HG03103 (cell line): ENCODE results near the gene DENND4A.
"Not testable (repeated sequence)": the region's sequence is repeated elsewhere in the genome, so short reads cannot be mapped to it uniquely, and the experiment has no call there.

Experiments used
- ATAC-seq: cut with Tn5 transposase; IDR thresholded peaks from one replicate; pipeline ENCODE4 v1.9.1; 2021; ENCODE audit warnings: low read depth; ENCODE audit not compliant: unreplicated experiment

The DENND4A gene

GRCh38 chr15:65762399-65762798 lies 29.7 kb downstream of the DENND4A start:
- ATAC-seq = no peak

GRCh38 chr15:65761210-65761926 lies 30.7 kb downstream of the DENND4A start:
- ATAC-seq = no peak

- ATAC-seq = no peak
Measured at GRCh38 chr15:65759441-65759840, 32.7 kb downstream of the DENND4A start.

- no peak for ATAC-seq
Measured at GRCh38 chr15:65758242-65758641, 33.9 kb downstream of the DENND4A start.

- ATAC-seq = no peak
Measured at GRCh38 chr15:65757256-65757655, 34.8 kb downstream of the DENND4A start.

GRCh38 chr15:65752151-65752700 lies 39.9 kb downstream of the DENND4A start:
- no peak for ATAC-seq

- ATAC-seq = no peak
Measured at GRCh38 chr15:65751431-65751830, 40.7 kb downstream of the DENND4A start.

- ATAC-seq = no peak
Measured at GRCh38 chr15:65747265-65747664, 44.8 kb downstream of the DENND4A start.

GRCh38 chr15:65743637-65744252 lies 48.3 kb downstream of the DENND4A start:
- ATAC-seq = no peak

GRCh38 chr15:65740148-65740547 lies 51.9 kb downstream of the DENND4A start:
- ATAC-seq = no peak

- ATAC-seq = no peak
Measured at GRCh38 chr15:65738649-65739048, 53.4 kb downstream of the DENND4A start.

- ATAC-seq = not testable (repeated sequence)
Measured at GRCh38 chr15:65733599-65733998, 58.5 kb downstream of the DENND4A start.

- no peak for ATAC-seq
Measured at GRCh38 chr15:65732698-65733097, 59.4 kb downstream of the DENND4A start.

- ATAC-seq = no peak
Measured at GRCh38 chr15:65731926-65732325, 60.2 kb downstream of the DENND4A start.

- ATAC-seq = no peak
Measured at GRCh38 chr15:65730549-65731172, 61.4 kb downstream of the DENND4A start.

- ATAC-seq = no peak
Measured at GRCh38 chr15:65724464-65725215, 67.5 kb downstream of the DENND4A start.

GRCh38 chr15:65723876-65724275 lies 68.2 kb downstream of the DENND4A start:
- no peak for ATAC-seq

- no peak for ATAC-seq
Measured at GRCh38 chr15:65722191-65722590, 69.9 kb downstream of the DENND4A start.

GRCh38 chr15:65712415-65712814 lies 79.7 kb downstream of the DENND4A start:
- ATAC-seq = no peak

GRCh38 chr15:65695081-65695480 lies 97.0 kb downstream of the DENND4A start:
- no peak for ATAC-seq

- ATAC-seq = no peak
Measured at GRCh38 chr15:65690778-65691177, 101.3 kb downstream of the DENND4A start.
